Esophagus muscularis mucosa (tissue), 4 donors: ENCODE measurements around the gene CCDC85A.

Experiments
- CTCF ChIP-seq, 3 experiments: fragments of 200-600 bp in 2 of 3; fragments of 450-650 bp in 1 of 3; sonication (generic) in 2 of 3; IDR thresholded peaks; one replicate each; pipeline ENCODE4 v1.5.1; 2017 to 2019; ENCODE audit warnings: antibody characterized with exemption in 3 of 3, mild to moderate bottlenecking in 2 of 3, moderate library complexity in 1 of 3
- EP300 ChIP-seq: sonication (generic); formaldehyde crosslinking; IDR thresholded peaks from one replicate; pipeline ENCODE4 v1.6.1; 2017; ENCODE audit warnings: antibody characterized with exemption
- POLR2A ChIP-seq: fragments of 450-650 bp; IDR thresholded peaks from one replicate; pipeline ENCODE4 v1.6.1; 2017; ENCODE audit warnings: antibody characterized with exemption, moderate library complexity, mild to moderate bottlenecking, low read depth
- POLR2AphosphoS5 ChIP-seq, 2 donors: sonication (generic); formaldehyde crosslinking; IDR thresholded peaks; one replicate each; pipeline ENCODE4 v1.6.1; 2017; ENCODE audit warnings: antibody characterized with exemption in 2 of 2

DNA sequence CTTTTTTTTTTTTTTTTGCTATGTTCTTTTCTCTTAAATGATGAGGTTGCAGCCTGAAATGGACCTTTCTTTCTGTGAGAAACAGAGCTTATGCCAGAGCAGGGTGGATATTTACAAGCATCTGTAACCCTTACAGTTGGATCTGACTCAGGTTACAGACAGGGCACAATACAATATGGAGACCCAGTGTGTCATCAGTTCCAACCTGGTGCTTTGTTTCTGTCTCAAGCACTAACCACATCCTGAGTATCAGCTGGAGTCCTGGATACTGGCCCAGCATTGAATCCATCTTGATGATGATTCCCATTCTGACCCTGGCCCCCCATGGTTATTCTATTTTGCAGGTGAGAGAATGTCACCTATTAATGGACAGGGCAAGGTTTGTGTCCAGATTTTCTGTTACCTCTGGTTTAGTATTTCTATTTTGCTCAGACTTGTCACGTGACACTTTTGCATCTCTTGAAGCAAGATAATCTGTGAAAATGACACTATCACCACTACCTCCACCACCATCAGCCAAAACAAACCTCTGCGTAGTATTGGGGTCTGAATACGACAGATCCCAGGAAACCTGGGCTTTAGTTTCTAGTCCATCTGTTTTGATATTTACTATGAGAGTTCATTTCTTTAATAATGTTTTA, 174.0 kb downstream of the CCDC85A start:
- TF ChIP-seq CTCF (IDR thresholded peaks at IDR 0.05) (no peak), EP300 (no peak), POLR2AphosphoS5 (IDR thresholded peaks at IDR 0.05) (no peak), POLR2A (no peak)
